Progenitor cell of endocrine pancreas (in vitro differentiated cells): ENCODE results near the gene SRP9. TPM values are rescaled to one million over a fixed set of nuclear protein-coding genes. Genes with fewer than 3 reads are reported as not detected.
A peak's percentile ranks its signal among the peaks of the same experiment; 100 is the strongest.

Experiments
- DNase-seq: peaks from one replicate; pipeline ENCODE4 v3.0.0; 2021; ENCODE audit warnings: low spot score; ENCODE audit not compliant: unreplicated experiment
- H3K27ac Mint-ChIP-seq: 2 replicates; pipeline ENCODE4 v1.8.0; 2021; ENCODE audit warnings: mild to moderate bottlenecking, moderate library complexity, mixed read lengths
- H3K27me3 Mint-ChIP-seq: 2 replicates; pipeline ENCODE4 v1.8.0; 2021; ENCODE audit warnings: mixed read lengths
- H3K36me3 Mint-ChIP-seq: 2 replicates; pipeline ENCODE4 v1.8.0; 2022; ENCODE audit warnings: mixed read lengths; ENCODE audit not compliant: insufficient read depth
- H3K4me1 Mint-ChIP-seq: 2 replicates; pipeline ENCODE4 v1.8.0; 2021; ENCODE audit warnings: low read depth, mixed read lengths
- H3K4me3 Mint-ChIP-seq: 2 replicates; pipeline ENCODE4 v1.8.0; 2021; ENCODE audit warnings: low read depth, mild to moderate bottlenecking, moderate library complexity, mixed read lengths
- H3K9me3 Mint-ChIP-seq: 2 replicates; pipeline ENCODE4 v1.8.0; 2021; ENCODE audit warnings: low read depth, mixed read lengths
- total RNA-seq: library from RNA; stranded (reverse); gene quantifications from 2 replicates; pipeline ENCODE4 v1.2.1, GENCODE V29; 2021
- TF ChIP-seq, protein P1 (sequence below): fragments of 200-600 bp; sonication (generic); IDR thresholded peaks from one replicate; pipeline ENCODE4 v1.5.0; 2021; ENCODE audit warnings: antibody characterized with exemption, mild to moderate bottlenecking; ENCODE audit not compliant: unreplicated experiment

SRP9 gene
- total RNA-seq, 1 donor from 2014 or later: 423 TPM

GRCh38 chr1:225745273-225745672 lies 32.4 kb upstream of the SRP9 start:
- H3K4me1 Mint-ChIP-seq: peaks cover 3% of the 10 kb centered on the region
- TF ChIP-seq, protein P1, sequence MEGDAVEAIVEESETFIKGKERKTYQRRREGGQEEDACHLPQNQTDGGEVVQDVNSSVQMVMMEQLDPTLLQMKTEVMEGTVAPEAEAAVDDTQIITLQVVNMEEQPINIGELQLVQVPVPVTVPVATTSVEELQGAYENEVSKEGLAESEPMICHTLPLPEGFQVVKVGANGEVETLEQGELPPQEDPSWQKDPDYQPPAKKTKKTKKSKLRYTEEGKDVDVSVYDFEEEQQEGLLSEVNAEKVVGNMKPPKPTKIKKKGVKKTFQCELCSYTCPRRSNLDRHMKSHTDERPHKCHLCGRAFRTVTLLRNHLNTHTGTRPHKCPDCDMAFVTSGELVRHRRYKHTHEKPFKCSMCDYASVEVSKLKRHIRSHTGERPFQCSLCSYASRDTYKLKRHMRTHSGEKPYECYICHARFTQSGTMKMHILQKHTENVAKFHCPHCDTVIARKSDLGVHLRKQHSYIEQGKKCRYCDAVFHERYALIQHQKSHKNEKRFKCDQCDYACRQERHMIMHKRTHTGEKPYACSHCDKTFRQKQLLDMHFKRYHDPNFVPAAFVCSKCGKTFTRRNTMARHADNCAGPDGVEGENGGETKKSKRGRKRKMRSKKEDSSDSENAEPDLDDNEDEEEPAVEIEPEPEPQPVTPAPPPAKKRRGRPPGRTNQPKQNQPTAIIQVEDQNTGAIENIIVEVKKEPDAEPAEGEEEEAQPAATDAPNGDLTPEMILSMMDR: no peak
- no peak overlapping the region for H3K27ac Mint-ChIP-seq
- no peaks in the 10 kb centered on the region for H3K36me3 Mint-ChIP-seq
- H3K4me3 Mint-ChIP-seq: no peak overlapping the region
- peaks cover 3% of the 10 kb centered on the region for H3K27me3 Mint-ChIP-seq
- no peaks in the 10 kb centered on the region for H3K9me3 Mint-ChIP-seq
- DNase-seq: no peak

DNA sequence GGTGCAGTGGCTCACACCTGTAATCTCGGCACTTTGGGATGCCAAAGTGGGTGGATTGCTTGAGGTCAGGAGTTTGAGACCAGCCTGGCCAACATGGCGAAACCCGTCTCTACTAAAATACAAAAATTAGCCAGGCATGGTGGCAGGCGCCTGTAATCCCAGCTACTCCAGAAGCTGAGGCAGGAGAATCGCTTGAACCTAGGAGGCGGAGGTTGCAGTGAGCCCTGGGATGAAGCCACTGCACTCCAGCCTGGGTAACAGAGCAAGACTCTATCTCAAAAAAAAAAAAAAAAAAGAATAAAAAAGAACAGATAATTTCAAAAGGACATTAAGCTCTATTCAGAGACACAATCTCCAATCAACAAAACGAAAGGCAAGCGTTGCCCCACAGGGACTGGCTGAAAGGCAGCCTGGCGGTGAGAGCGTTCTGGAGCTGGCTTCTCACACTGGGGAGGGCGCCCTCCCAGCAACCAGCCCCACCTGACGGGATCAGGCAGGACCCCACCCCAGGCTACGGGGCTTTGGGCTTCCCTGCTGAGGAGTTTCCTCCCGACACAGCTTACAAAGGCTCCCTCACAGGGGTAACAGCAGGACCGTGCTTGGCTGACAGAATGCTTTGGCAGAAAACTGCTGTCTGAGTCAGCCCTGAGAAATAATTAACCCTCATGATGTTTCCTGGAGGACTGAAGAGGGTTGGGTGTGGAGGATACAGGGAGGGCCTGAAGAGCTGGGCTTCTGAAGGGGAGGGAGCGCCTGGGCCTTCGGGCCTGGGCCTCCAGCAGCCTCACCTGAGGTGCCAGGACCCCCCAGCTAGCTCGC lies 31.1 kb upstream of the SRP9 start:
- peak overlapping the region; percentile 26 for H3K4me3 Mint-ChIP-seq
- no peaks in the 10 kb centered on the region for H3K36me3 Mint-ChIP-seq
- DNase-seq: peak; percentile 12
- H3K4me1 Mint-ChIP-seq: peaks cover 3% of the 10 kb centered on the region
- H3K27me3 Mint-ChIP-seq: peaks cover 3% of the 10 kb centered on the region
- peak overlapping the region; percentile 47 for H3K27ac Mint-ChIP-seq
- H3K9me3 Mint-ChIP-seq: no peaks in the 10 kb centered on the region
- TF ChIP-seq, protein P1: peak; percentile 21

- Mint-ChIP-seq H3K9me3 (no peaks in the 10 kb centered on the region), H3K4me1 (peaks cover 3% of the 10 kb centered on the region), H3K27me3 (peaks cover 5% of the 10 kb centered on the region), H3K36me3 (no peaks in the 10 kb centered on the region), H3K4me3 (no peak overlapping the region), H3K27ac (peak overlapping the region; percentile 56)
- DNase-seq: no peak
- TF ChIP-seq, protein P1: no peak
Observed at GRCh38 chr1:225747566-225747965, 30.1 kb upstream of the SRP9 start.

GRCh38 chr1:225748529-225748928 lies 29.1 kb upstream of the SRP9 start:
- Mint-ChIP-seq H3K9me3 (no peaks in the 10 kb centered on the region), H3K27me3 (peaks cover 5% of the 10 kb centered on the region), H3K36me3 (no peaks in the 10 kb centered on the region), H3K27ac (peak overlapping the region; percentile 56), H3K4me1 (peaks cover 3% of the 10 kb centered on the region), H3K4me3 (no peak overlapping the region)
- TF ChIP-seq, protein P1: no peak
- DNase-seq: no peak

GRCh38 chr1:225749706-225750105 lies 27.9 kb upstream of the SRP9 start:
- Mint-ChIP-seq H3K36me3 (no peaks in the 10 kb centered on the region), H3K27ac (no peak overlapping the region), H3K27me3 (peaks cover 5% of the 10 kb centered on the region), H3K4me3 (no peak overlapping the region), H3K9me3 (no peaks in the 10 kb centered on the region), H3K4me1 (peaks cover 3% of the 10 kb centered on the region)
- TF ChIP-seq, protein P1: no peak
- no peak for DNase-seq
